SH-SY5Y (cell line): Measurements from ENCODE around the gene SRMS.

Source experiments
- GATA2 ChIP-seq: IDR thresholded peaks from 2 replicates; pipeline ENCODE4 v1.6.1; 2011; ENCODE audit warnings: mild to moderate bottlenecking, low read depth, low read length
- GATA3 ChIP-seq: IDR thresholded peaks from 2 replicates; pipeline ENCODE4 v1.6.1; 2011; ENCODE audit warnings: low read depth, mild to moderate bottlenecking, low read length, moderate library complexity

- no peak for TF ChIP-seq GATA2
- no peak for TF ChIP-seq GATA3
Measured at GRCh38 chr20:63587776-63588591, 40.4 kb upstream of the SRMS start.
